Erythroblast (primary cell): ENCODE data around the gene RHOG.

Experiments used
- DNase-seq, 2 experiments: peaks; one replicate each; lab custom pipeline; 2025; lab: John Stamatoyannopoulos, UW
- GATA1 ChIP-seq: IDR thresholded peaks from 2 replicates; pipeline ENCODE4 v1.6.1; 2011; ENCODE audit warnings: low read depth, mild to moderate bottlenecking, control low read depth, low read length, moderate library complexity
- POLR2A ChIP-seq: IDR thresholded peaks from 2 replicates; pipeline ENCODE4 v1.6.1; 2011; ENCODE audit warnings: mild to moderate bottlenecking, low read length

RHOG gene

DNA sequence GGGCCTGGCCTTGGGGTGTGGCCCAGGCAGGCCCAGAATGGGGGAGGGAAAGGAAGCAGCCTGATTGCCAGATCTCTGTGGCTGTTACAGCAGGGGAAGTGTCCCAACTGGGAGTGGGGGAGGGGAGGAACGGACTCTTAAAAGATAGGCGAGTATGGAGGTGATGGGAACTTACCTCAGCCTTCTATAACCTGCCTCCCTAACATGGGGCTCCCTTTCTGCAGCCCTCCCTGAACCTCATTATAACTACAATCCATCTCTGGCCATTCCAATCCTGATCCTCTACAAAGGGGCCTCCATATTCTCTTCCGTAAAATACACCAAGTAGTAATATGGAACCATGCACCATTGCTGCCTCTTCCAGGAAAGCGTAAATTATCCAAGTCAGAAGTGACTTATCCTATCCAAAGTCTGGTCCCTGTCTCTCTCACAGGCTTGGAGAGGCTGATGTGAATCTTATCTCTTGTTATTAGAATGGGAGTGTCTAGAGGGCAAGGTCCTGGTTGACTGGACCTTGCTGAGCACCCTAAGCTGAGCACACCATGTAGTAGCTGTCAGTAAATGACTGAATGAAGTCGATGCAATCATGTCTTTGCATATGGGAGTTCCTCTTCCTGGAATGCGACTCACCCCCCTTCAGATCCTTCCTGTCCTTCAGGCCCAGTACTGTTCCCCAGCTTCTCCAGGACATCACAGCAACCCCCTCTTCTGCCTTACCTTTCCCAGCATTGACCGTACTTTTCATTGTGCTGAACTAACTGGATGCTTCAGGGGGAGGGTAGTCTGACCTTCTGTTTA, 5.9 kb downstream of the RHOG start:
- peak; percentile 87 to 88 for DNase-seq
- TF ChIP-seq GATA1 (no peak), POLR2A (no peak)

DNA sequence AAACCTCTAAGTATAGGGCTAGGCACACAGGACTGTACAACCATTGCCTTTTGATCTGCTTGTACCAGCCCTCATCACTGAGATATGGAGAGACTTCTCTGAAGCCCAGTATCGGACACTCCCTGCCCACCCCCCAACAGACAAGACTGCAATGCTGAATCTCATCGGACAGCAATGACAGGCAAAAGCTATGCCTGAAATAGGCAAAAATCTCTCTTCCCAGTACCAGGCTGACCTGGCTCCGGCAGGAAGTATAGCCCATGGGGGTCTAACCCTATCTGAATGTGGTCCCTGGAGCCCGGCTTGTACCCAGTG, 6.5 kb downstream of the RHOG start:
- no peak for TF ChIP-seq GATA1
- peak; percentile 37 for TF ChIP-seq POLR2A
- DNase-seq: peak; percentile 82 to 87

GRCh38 chr11:3833449-3833848, 7.3 kb downstream of the RHOG start:
- TF ChIP-seq GATA1 (no peak), POLR2A (peak; percentile 22)
- DNase-seq: peak; percentile 69 to 85

- TF ChIP-seq GATA1: no peak
- TF ChIP-seq POLR2A: no peak
- no peak for DNase-seq
These were observed 7.9 kb downstream of the RHOG start for GRCh38 chr11:3832816-3833215.

GRCh38 chr11:3831378-3832239, 9.2 kb downstream of the RHOG start:
- peak; percentile 47 to 48 for DNase-seq
- TF ChIP-seq GATA1 (no peak), POLR2A (peak; percentile 21)

- no peak for DNase-seq
These were observed 10.0 kb downstream of the RHOG start for GRCh38 chr11:3830730-3831129.

DNA sequence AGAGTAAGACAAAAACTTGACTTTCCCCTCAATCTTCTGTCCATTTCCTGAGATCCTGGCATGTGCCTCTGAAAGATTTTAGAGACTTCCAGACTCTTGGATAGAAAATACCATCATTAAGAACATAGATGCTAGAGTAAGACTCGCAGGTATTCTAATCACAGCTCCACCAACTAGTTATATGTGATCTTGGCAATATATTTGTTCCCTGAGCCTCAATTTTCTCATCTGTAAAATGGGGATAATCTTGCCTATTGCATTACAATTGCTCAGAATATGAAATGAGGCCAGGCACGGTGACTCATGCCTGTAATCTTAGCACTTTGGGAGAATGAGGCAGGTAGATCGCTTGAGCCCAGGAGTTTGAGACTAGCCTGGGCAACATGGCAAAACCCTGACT, 10.7 kb downstream of the RHOG start:
- no peak for DNase-seq
- no peak for TF ChIP-seq GATA1
- TF ChIP-seq POLR2A: no peak

More at GRCh38 chr11:3830730-3831129, 10.0 kb downstream of the RHOG start:
- no peak for TF ChIP-seq GATA1
- TF ChIP-seq POLR2A: no peak

GRCh38 chr11:3827434-3828186, 13.1 kb downstream of the RHOG start:
- no peak for TF ChIP-seq GATA1
- no peak for TF ChIP-seq POLR2A
- no peak for DNase-seq

GRCh38 chr11:3826721-3827120, 14.0 kb downstream of the RHOG start:
- DNase-seq: no peak
- no peak for TF ChIP-seq POLR2A

DNA sequence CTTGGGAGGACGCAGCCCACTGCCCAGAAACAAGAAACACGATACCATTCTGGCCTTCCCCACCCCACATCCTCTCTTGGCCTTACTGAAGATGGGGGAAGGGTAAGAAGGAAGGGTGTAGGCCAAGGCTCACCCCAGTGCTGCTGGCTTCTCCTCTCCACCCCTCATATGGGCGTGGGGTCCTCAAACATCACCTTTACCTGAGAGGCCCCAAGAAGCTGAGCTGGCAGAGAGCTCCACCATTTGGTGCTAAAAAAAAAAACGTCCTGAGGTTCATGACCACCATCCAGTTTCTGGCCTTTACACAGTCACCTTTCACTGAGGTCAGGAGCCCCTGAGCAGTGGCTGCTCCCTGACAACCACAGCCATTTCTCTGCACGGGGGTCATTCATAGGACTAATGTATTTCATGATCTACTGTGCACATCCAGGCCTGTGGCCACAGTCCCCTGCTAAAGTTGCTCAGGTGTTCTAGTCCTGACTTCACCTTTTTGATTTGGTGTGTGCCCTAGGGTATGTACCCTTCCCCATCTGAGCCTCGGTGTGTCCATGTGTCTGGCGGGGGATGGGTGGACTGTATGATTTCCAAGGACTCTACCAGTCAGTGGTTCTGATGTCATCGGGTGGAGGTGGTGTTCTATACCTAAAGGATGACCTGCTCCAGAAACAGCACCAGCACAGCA, 15.1 kb downstream of the RHOG start:
- TF ChIP-seq POLR2A (peak; percentile 15), GATA1 (no peak)

GRCh38 chr11:3824714-3825472, 15.9 kb downstream of the RHOG start:
- peak; percentile 86 to 91 for DNase-seq
- TF ChIP-seq POLR2A (no peak), GATA1 (no peak)

More for the DNA sequence above, 15.1 kb downstream of the RHOG start:
- DNase-seq: no peak

DNA sequence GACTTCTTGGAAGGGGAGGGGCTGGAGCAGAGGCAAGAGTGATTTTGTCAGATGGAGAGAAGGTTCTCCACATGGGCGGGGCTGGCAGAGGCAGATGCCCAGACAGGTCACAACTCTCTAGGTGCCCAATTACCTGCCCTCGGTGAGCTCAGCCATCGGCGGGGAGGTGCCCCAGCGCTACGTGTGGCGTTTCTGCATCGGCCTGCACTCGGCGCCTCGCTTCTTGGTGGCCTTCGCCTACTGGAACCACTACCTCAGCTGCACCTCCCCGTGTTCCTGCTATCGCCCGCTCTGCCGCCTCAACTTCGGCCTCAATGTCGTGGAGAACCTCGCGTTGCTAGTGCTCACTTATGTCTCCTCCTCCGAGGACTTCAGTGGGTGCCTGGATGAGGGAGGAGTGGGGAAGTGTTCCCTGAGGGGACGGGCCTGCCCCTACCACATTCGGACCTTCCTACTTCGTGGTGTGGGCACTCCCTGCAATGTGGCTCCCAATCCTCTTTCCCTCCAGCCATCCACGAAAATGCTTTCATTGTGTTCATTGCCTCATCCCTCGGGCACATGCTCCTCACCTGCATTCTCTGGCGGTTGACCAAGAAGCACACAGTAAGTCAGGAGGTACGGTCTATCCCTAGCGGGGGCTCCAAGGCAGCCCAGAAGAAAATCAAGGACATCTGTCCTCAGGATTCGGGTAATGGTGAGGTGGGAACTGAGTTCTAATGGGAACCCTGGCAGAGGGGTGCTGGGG, 16.8 kb downstream of the RHOG start:
- DNase-seq: no peak
- TF ChIP-seq POLR2A: no peak
- no peak for TF ChIP-seq GATA1

DNA sequence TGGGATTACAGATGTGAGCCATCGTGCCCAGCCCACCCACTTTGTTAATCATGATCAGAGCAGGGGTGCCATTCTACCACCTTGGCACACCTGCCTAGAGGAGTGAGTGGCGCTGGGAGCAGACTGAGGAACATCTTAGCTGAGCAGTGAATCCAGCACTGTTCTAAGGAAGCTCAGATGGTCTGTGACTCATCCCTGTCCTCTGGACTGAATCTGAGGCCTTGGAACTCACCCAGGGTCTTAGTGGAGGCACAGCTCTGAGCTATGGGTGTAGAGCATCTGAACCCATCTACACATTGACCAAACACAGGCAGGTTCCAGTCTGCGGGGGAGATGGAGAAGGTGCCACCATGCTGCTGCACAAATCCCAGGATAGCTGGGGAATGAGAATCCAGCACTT, 17.5 kb downstream of the RHOG start:
- DNase-seq: no peak
- TF ChIP-seq POLR2A: no peak
- no peak for TF ChIP-seq GATA1
